ENCODE measurements around the gene DNAJB5. TPM values are rescaled to one million over a fixed set of nuclear protein-coding genes. Genes with fewer than 3 reads are reported as not detected.
"Not testable (repeated sequence)": the region's sequence is repeated elsewhere in the genome, so short reads cannot be mapped to it uniquely, and the experiment has no call there.

DNAJB5 gene
- total RNA-seq = 2.4 and 3.1 TPM in 2 replicates

GRCh38 chr9:34989003-34989945 lies at the start of gene DNAJB5:
Gene DNAJB5 (plus strand): TSS chr9:34989745. CDS start chr9:34990631, 886 bp downstream.
- DNase-seq (ENCODE audit: low read depth in 2 of 2) = peak; percentile 100

- DNase-seq (ENCODE audit: low read depth in 2 of 2) = not testable (repeated sequence)
These were observed 49.6 kb upstream of the DNAJB5 start for GRCh38 chr9:34939989-34940388.

- DNase-seq (ENCODE audit: low read depth in 2 of 2) = no peak
These were observed 41.1 kb upstream of the DNAJB5 start for GRCh38 chr9:34948451-34948850.

- no peak for DNase-seq (ENCODE audit: low read depth in 2 of 2)
These were observed 35.3 kb upstream of the DNAJB5 start for GRCh38 chr9:34954225-34954624.

- DNase-seq (ENCODE audit: low read depth in 2 of 2) = not testable (repeated sequence)
These were observed 33.5 kb upstream of the DNAJB5 start for GRCh38 chr9:34956066-34956465.

GRCh38 chr9:34956648-34957047 lies 32.9 kb upstream of the DNAJB5 start:
- no peak for DNase-seq (ENCODE audit: low read depth in 2 of 2)

GRCh38 chr9:34957492-34958410 lies 31.8 kb upstream of the DNAJB5 start, which contains the start of gene PHF24:
Gene PHF24 (plus strand): TSS chr9:34958285. CDS start chr9:34971299, 13,014 bp downstream.
- peak; percentile 6 to 20 for DNase-seq (ENCODE audit: low read depth in 2 of 2)

GRCh38 chr9:34958411-34958982 lies 31.0 kb upstream of the DNAJB5 start:
- DNase-seq (ENCODE audit: low read depth in 2 of 2) = no peak

- DNase-seq (ENCODE audit: low read depth in 2 of 2) = no peak
These were observed 30.1 kb upstream of the DNAJB5 start for GRCh38 chr9:34959461-34959860.

GRCh38 chr9:34961574-34962490 lies 27.7 kb upstream of the DNAJB5 start:
- DNase-seq (ENCODE audit: low read depth in 2 of 2) = peak in 1 of 2 donors; percentile 62

GRCh38 chr9:34962546-34962945 lies 27.0 kb upstream of the DNAJB5 start:
- no peak for DNase-seq (ENCODE audit: low read depth in 2 of 2)

GRCh38 chr9:34963552-34963951 lies 26.0 kb upstream of the DNAJB5 start:
- no peak for DNase-seq (ENCODE audit: low read depth in 2 of 2)

- DNase-seq (ENCODE audit: low read depth in 2 of 2) = no peak
These were observed 25.1 kb upstream of the DNAJB5 start for GRCh38 chr9:34964458-34964857.

- DNase-seq (ENCODE audit: low read depth in 2 of 2) = no peak
These were observed 18.3 kb upstream of the DNAJB5 start for GRCh38 chr9:34971146-34971811.

GRCh38 chr9:34974664-34975063 lies 14.9 kb upstream of the DNAJB5 start:
- DNase-seq (ENCODE audit: low read depth in 2 of 2) = no peak

GRCh38 chr9:34976441-34976840 lies 13.1 kb upstream of the DNAJB5 start:
- DNase-seq (ENCODE audit: low read depth in 2 of 2) = no peak

GRCh38 chr9:34976992-34977391 lies 12.6 kb upstream of the DNAJB5 start:
- no peak for DNase-seq (ENCODE audit: low read depth in 2 of 2)

GRCh38 chr9:34980181-34980761 lies 9.3 kb upstream of the DNAJB5 start:
- no peak for DNase-seq (ENCODE audit: low read depth in 2 of 2)

- DNase-seq (ENCODE audit: low read depth in 2 of 2) = no peak
These were observed 7.2 kb upstream of the DNAJB5 start for GRCh38 chr9:34982361-34982760.

- DNase-seq (ENCODE audit: low read depth in 2 of 2) = no peak
These were observed 6.3 kb upstream of the DNAJB5 start for GRCh38 chr9:34983209-34983608.
